RWPE1 (cell line): Measurements from ENCODE around the gene RNASE11.

Experiments
- CTCF ChIA-PET: fragments of 350-600 bp; sonication (Branson Sonifier 250); formaldehyde crosslinking; extraction: SDS; loops from one replicate; lab custom pipeline; 2021; lab: Yijun Ruan, JAX
- POLR2A ChIA-PET: fragments of 400-600 bp; formaldehyde crosslinking; extraction: SDS; loops from one replicate; lab custom pipeline; 2020; ENCODE audit warnings: antibody characterized with exemption; ENCODE audit not compliant: low non-redundant PET; lab: Yijun Ruan, JAX
- DNase-seq: peaks from one replicate; pipeline ENCODE4 v3.0.0; 2012; ENCODE audit warnings: low spot score
- H3K27ac ChIP-seq: fragments of 450-650 bp; 2 replicates; pipeline ENCODE4 v1.5.1; 2017
- CTCF ChIP-seq: fragments of 450-650 bp; conservative IDR thresholded peaks from 2 replicates; pipeline ENCODE4 v1.5.1; 2017; ENCODE audit warnings: low read depth, mild to moderate bottlenecking

RNASE11 gene

GRCh38 chr14:20587489-20588154 is at the start of gene RNASE11:
RNASE11 (minus strand) TSS chr14:20588001.
- ChIA-PET POLR2A (no interaction called here), CTCF (no interaction called here)

GRCh38 chr14:20632831-20633691 is 45.3 kb upstream of the RNASE11 start:
- DNase-seq, result peak; percentile 83
- TF ChIP-seq CTCF, result no peak
- ChIA-PET CTCF (interaction anchor here (0.7 to 2.2 kb wide), 4 partner anchors 20 to 306 kb away, joined by 3 to 9 read pairs (median 5); no protein-coding TSS in a partner anchor), POLR2A (no interaction called here)
- no peak overlapping the region for H3K27ac ChIP-seq

More at GRCh38 chr14:20587489-20588154, at the start of gene RNASE11:
- no peak for DNase-seq
- no peak for TF ChIP-seq CTCF
- no peak within 1 kb of the TSS for H3K27ac ChIP-seq

- no peak for DNase-seq
- TF ChIP-seq CTCF, result no peak
- ChIA-PET POLR2A (interaction anchor here (1.1 kb wide), 1 partner anchor 52 kb away, joined by 3 read pairs; the partner anchor contains the start of gene RNASE4), CTCF (interaction anchor here (0.6 to 2.2 kb wide), 6 partner anchors 20 to 305 kb away, joined by 3 to 9 read pairs (median 4); no protein-coding TSS in a partner anchor)
- H3K27ac ChIP-seq, result no peak overlapping the region
These were observed 44.6 kb upstream of the RNASE11 start for GRCh38 chr14:20632448-20632830.

- no peak overlapping the region for H3K27ac ChIP-seq
- ChIA-PET CTCF (interaction anchor here (0.5 to 2.2 kb wide), 7 partner anchors 19 to 305 kb away, joined by 3 to 9 read pairs (median 4); no protein-coding TSS in a partner anchor), POLR2A (interaction anchor here (1.1 kb wide), 1 partner anchor 53 kb away, joined by 3 read pairs; the partner anchor contains the start of gene RNASE4)
- DNase-seq, result no peak
- TF ChIP-seq CTCF, result no peak
These were observed 44.1 kb upstream of the RNASE11 start for GRCh38 chr14:20631880-20632389.

- POLR2A ChIA-PET, result interaction anchor here (1.1 kb wide), 1 partner anchor 53 kb away, joined by 3 read pairs; the partner anchor contains the start of gene RNASE4
- DNase-seq, result no peak
- TF ChIP-seq CTCF, result no peak
- H3K27ac ChIP-seq, result no peak overlapping the region
- CTCF ChIA-PET, result interaction anchor here (0.5 to 2.2 kb wide), 6 partner anchors 18 to 304 kb away, joined by 3 to 9 read pairs (median 4); no protein-coding TSS in a partner anchor
These were observed 43.5 kb upstream of the RNASE11 start for GRCh38 chr14:20631023-20631879.
